B cell (primary cell): ENCODE measurements around the gene PHF24. TPM values are rescaled to one million over a fixed set of nuclear protein-coding genes. Genes with fewer than 3 reads are reported as not detected.

Source experiments
- ATAC-seq: fragments of 200-7000 bp; cut with Tn5 transposase; one replicate; pipeline ENCODE4 v1.10.0; 2021; ENCODE audit warnings: low read depth, mild to moderate bottlenecking, moderate number of reproducible peaks, moderate library complexity
- CTCF ChIA-PET: fragments of 350-600 bp; sonication (Branson Sonifier 250); formaldehyde crosslinking; loops from one replicate; lab custom pipeline; 2021; ENCODE audit warnings: antibody characterized with exemption, inconsistent platforms; lab: Charles Lee
- POLR2A ChIA-PET: fragments of 350-600 bp; sonication (Branson Sonifier 250); formaldehyde crosslinking; loops from one replicate; lab custom pipeline; 2021; ENCODE audit warnings: antibody characterized with exemption; lab: Charles Lee
- DNase-seq: peaks from one replicate; pipeline ENCODE4 v3.0.0; 2013
- H2AFZ ChIP-seq: 2 replicates; pipeline ENCODE4 v1.6.1; 2012; ENCODE audit warnings: mild to moderate bottlenecking, low read depth, low read length; ENCODE audit not compliant: insufficient read depth, poor library complexity, severe bottlenecking
- H3K27ac ChIP-seq, 2 donors: 1 replicate in 1 of 2; 2 replicates in 1 of 2; pipeline ENCODE4 v1.5.1; 2012 to 2013; ENCODE audit warnings: low read length in 2 of 2, mild to moderate bottlenecking in 2 of 2, moderate library complexity in 1 of 2
- H3K27me3 ChIP-seq, 4 experiments: fragments of 200-600 bp in 1 of 4; sonication (generic) in 1 of 4; replicated peaks in 1 of 4; 1 replicate in 2 of 4; 2 replicates in 2 of 4; pipeline versions ENCODE4 v1.6.1 to v1.7.0; 2013 to 2016; ENCODE audit warnings: low read length in 3 of 4, mild to moderate bottlenecking in 2 of 4, mixed read lengths in 1 of 4, moderate library complexity in 1 of 4; ENCODE audit not compliant: insufficient read depth in 4 of 4, control insufficient read depth in 3 of 4; ENCODE audit errors: control extremely low read depth in 1 of 4
- H3K36me3 ChIP-seq, 2 experiments: replicated peaks in 1 of 2; 1 replicate in 1 of 2; 2 replicates in 1 of 2; pipeline versions ENCODE4 v1.6.1 to v1.7.1; 2013; ENCODE audit warnings: low read length in 1 of 2; ENCODE audit not compliant: insufficient read depth in 2 of 2, control insufficient read depth in 1 of 2; ENCODE audit errors: control extremely low read depth in 1 of 2, extremely low read depth in 1 of 2
- H3K4me1 ChIP-seq, 2 donors: fragments of 200-600 bp in 1 of 2; sonication (generic) in 1 of 2; 1 replicate in 1 of 2; 2 replicates in 1 of 2; pipeline versions ENCODE4 v1.5.1 to v1.6.1; 2013 to 2017; ENCODE audit warnings: low read length in 2 of 2; ENCODE audit not compliant: control insufficient read depth in 2 of 2, insufficient read depth in 2 of 2
- H3K4me2 ChIP-seq: replicated peaks from 2 replicates; pipeline ENCODE3; 2012; ENCODE audit warnings: mild to moderate bottlenecking, low read depth, low read length; ENCODE audit not compliant: poor library complexity, severe bottlenecking
- H3K4me3 ChIP-seq, 5 experiments: fragments of 200-600 bp in 1 of 5; sonication (generic) in 1 of 5; 1 replicate in 3 of 5; 2 replicates in 2 of 5; pipeline versions ENCODE4 v1.5.1 to v1.7.0; 2011 to 2016; ENCODE audit warnings: low read length in 4 of 5, mild to moderate bottlenecking in 4 of 5, low read depth in 2 of 5, control low read depth in 1 of 5, moderate library complexity in 1 of 5; ENCODE audit not compliant: insufficient read depth in 1 of 5; ENCODE audit errors: control extremely low read depth in 1 of 5, extremely low read depth in 1 of 5
- H3K79me2 ChIP-seq: fragments of 200-600 bp; sonication (generic); one replicate; pipeline ENCODE4 v1.6.0; 2016; ENCODE audit warnings: low read length; ENCODE audit not compliant: control insufficient read depth, insufficient read depth
- H3K9ac ChIP-seq: fragments of 200-600 bp; sonication (generic); 2 replicates; pipeline ENCODE4 v1.6.1; 2017; ENCODE audit warnings: mild to moderate bottlenecking, low read length, moderate library complexity
- H3K9me3 ChIP-seq, 3 donors: one replicate each; pipeline versions ENCODE4 v1.6.1 to v1.7.1; 2013; ENCODE audit warnings: low read length in 2 of 3; ENCODE audit not compliant: control insufficient read depth in 2 of 3, insufficient read depth in 1 of 3; ENCODE audit errors: control extremely low read depth in 1 of 3
- H4K20me1 ChIP-seq: 2 replicates; pipeline ENCODE4 v1.6.0; 2012; ENCODE audit warnings: mild to moderate bottlenecking, low read length; ENCODE audit not compliant: insufficient read depth, control insufficient read depth, poor library complexity, severe bottlenecking
- H3K27ac Mint-ChIP-seq: one replicate; pipeline ENCODE4 v1.8.0; 2021; ENCODE audit warnings: mixed read lengths
- H3K27me3 Mint-ChIP-seq: one replicate; pipeline ENCODE4 v1.8.0; 2021; ENCODE audit warnings: mixed read lengths
- H3K4me1 Mint-ChIP-seq: one replicate; pipeline ENCODE4 v1.8.0; 2021; ENCODE audit warnings: mixed read lengths
- H3K4me3 Mint-ChIP-seq: one replicate; pipeline ENCODE4 v1.8.0; 2021; ENCODE audit warnings: mixed read lengths
- H3K9me3 Mint-ChIP-seq: one replicate; pipeline ENCODE4 v1.8.0; 2022; ENCODE audit warnings: mixed read lengths; ENCODE audit not compliant: insufficient read depth
- CTCF ChIP-seq: fragments of 200-600 bp; IDR thresholded peaks from one replicate; pipeline ENCODE4 v1.8.0; 2022; ENCODE audit warnings: antibody characterized with exemption, mild to moderate bottlenecking
- EZH2 ChIP-seq: IDR thresholded peaks from 2 replicates; pipeline ENCODE4 v1.6.1; 2012; ENCODE audit warnings: borderline replicate concordance, low read depth, mild to moderate bottlenecking, moderate library complexity, low read length; ENCODE audit not compliant: insufficient read depth, poor library complexity, severe bottlenecking
- WGBS: methylation state at CpG from one replicate; pipeline ENCODE4 v1.1.5; 2013; ENCODE audit warnings: missing lambda C conversion rate; ENCODE audit not compliant: insufficient coverage; 5-methylcytosine and 5-hydroxymethylcytosine counted together
- intact Hi-C: fragments of 100-400 bp; cut with micrococcal nuclease; formaldehyde crosslinking; loops from one replicate; pipeline ENCODE4 v1.10.0; 2022
- polyA plus RNA-seq: library from polyadenylated mRNA; depleted of rRNA; stranded (reverse); fragments of >200 nt; gene quantifications from 2 replicates; pipeline ENCODE4 v1.2.3, GENCODE V29; 2012
- total RNA-seq, 2 donors: library from RNA; stranded (reverse); fragments of 120-200 nt in 1 of 2; gene quantifications; 1 replicate in 1 of 2; 2 replicates in 1 of 2; pipeline versions ENCODE4 v1.2.3 to v1.2.4, GENCODE V29; 2013 to 2022

PHF24 gene
- total and polyA plus RNA-seq, 2 donors (not counting 1 experiment from before 2014, with no cell fraction given): not detected

DNA sequence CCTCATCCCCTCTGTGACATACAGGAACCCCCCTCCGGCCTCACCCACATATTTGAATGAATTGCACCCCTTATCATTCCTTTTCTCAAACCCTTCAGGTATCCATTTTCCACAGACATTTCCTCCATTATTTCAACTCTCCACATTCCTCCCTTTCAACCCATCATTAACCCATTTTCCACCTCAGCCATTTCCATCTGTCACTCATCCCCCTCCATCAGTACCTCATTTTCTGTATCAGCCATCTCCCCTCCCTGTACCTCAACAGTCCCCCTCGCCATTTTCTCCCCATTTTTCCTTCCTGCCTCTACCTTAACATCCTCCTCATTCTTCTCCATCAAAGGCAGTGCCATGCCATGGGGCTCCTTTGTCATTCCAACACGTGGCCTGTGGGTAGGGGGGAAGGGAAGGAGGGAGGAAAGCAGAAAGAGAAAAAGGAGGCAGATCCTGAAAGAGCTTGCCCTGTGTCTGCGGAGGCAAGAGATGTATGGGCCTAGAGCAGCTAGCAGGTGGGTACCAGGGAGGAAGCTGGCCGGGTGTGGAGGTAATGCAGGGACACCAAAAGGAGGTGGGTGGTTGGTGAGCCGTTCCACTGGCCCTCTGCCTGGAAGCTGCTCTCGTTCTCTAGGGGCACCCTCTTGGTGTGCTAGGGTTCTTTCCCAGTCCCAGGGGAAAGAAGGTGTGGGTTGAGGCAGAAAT lies 33.0 kb downstream of the PHF24 start:
- peak overlapping the region; percentile 90 for H3K4me3 Mint-ChIP-seq
- no peaks in the 10 kb centered on the region for H3K9me3 Mint-ChIP-seq
- Histone ChIP-seq H3K9me3 (no peaks in the 10 kb centered on the region), H3K27ac (no peak overlapping the region), H3K4me2 (peak overlapping the region; percentile 99), H3K4me3 (no peak overlapping the region), H4K20me1 (no peaks in the 10 kb centered on the region), H3K4me1 (peaks cover 30 to 37% of the 10 kb centered on the region in 2 donors), H3K36me3 (no peaks in the 10 kb centered on the region), H2AFZ (no peak overlapping the region), H3K79me2 (no peaks in the 10 kb centered on the region), H3K27me3 (no peaks in the 10 kb centered on the region), H3K9ac (no peak overlapping the region)
- no peak overlapping the region for H3K27ac Mint-ChIP-seq
- ChIA-PET POLR2A (no interaction called here), CTCF (interaction anchor here (1.5 to 1.6 kb wide), 2 partner anchors 60 to 92 kb away, joined by 5 to 6 read pairs; no protein-coding TSS in a partner anchor)
- ATAC-seq (no peak), DNase-seq (peak; percentile 31)
- WGBS: 82% methylated on average over 5 of the region's 7 CpGs
- intact Hi-C loops: no loop called here
- peaks cover 32% of the 10 kb centered on the region for H3K4me1 Mint-ChIP-seq
- H3K27me3 Mint-ChIP-seq: no peaks in the 10 kb centered on the region
- TF ChIP-seq CTCF (no peak), EZH2 (no peak)

- WGBS: 74% methylated on average over 5 of the region's 15 CpGs
These were observed 33.7 kb downstream of the PHF24 start for GRCh38 chr9:34991607-34992375.

More at GRCh38 chr9:34991607-34992375, 33.7 kb downstream of the PHF24 start:
- Histone ChIP-seq H3K27me3 (no peaks in the 10 kb centered on the region), H3K79me2 (no peaks in the 10 kb centered on the region), H3K9me3 (no peaks in the 10 kb centered on the region), H3K9ac (no peak overlapping the region), H4K20me1 (no peaks in the 10 kb centered on the region), H3K4me1 (peaks cover 22 to 30% of the 10 kb centered on the region in 2 donors), H3K36me3 (no peaks in the 10 kb centered on the region), H3K27ac (no peak overlapping the region), H2AFZ (no peak overlapping the region), H3K4me2 (no peak overlapping the region), H3K4me3 (no peak overlapping the region)
- H3K4me1 Mint-ChIP-seq: peaks cover 25% of the 10 kb centered on the region
- H3K27ac Mint-ChIP-seq: no peak overlapping the region
- DNase-seq (peak; percentile 35), ATAC-seq (no peak)
- POLR2A ChIA-PET: no interaction called here
- TF ChIP-seq CTCF: no peak
- TF ChIP-seq EZH2: no peak
- H3K27me3 Mint-ChIP-seq: no peaks in the 10 kb centered on the region
- CTCF ChIA-PET: interaction anchor here (1.5 to 1.6 kb wide), 2 partner anchors 59 to 92 kb away, joined by 5 to 6 read pairs; no protein-coding TSS in a partner anchor
- intact Hi-C loops: no loop called here
- H3K9me3 Mint-ChIP-seq: no peaks in the 10 kb centered on the region
- H3K4me3 Mint-ChIP-seq: peak overlapping the region; percentile 10
